ENCODE data around the gene AK5. TPM values are rescaled to one million over a fixed set of nuclear protein-coding genes. Genes with fewer than 3 reads are reported as not detected.

Gene AK5
- total and polyA plus RNA-seq, 2 donors = 0.71 to 2.0 TPM

DNA sequence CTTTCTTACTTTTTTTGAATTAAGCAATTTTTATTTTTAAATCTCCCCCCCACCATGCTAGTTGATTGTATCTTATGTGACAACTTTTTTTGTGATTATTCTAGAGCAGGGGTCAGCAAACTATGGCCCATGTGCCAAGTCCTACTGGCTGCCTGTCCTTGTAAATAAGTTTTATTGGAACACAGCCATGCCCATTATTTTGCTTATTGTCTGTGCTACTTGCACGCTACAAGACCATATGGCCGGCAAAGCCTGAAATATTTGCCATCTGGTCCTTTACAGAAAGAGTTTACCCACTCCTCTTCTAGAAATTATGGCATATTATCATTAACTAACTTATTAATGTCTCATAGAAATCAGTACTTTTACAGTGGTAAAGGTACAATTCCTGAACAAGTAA is 51.7 kb downstream of the AK5 start:
- Histone ChIP-seq H3K4me3 (ENCODE audit: low read length in 2 of 2) (no peak overlapping the region), H3K4me1 (ENCODE audit: control insufficient read depth in 2 of 2, insufficient read depth in 2 of 2, low read length in 2 of 2) (no peaks in the 10 kb centered on the region), H3K9me3 (ENCODE audit: control insufficient read depth in 2 of 2, insufficient read depth in 1 of 2, low read length in 1 of 2) (no peaks in the 10 kb centered on the region), H3K27me3 (ENCODE audit: control insufficient read depth in 2 of 2, insufficient read depth in 1 of 2, low read length in 1 of 2) (no peaks in the 10 kb centered on the region), H3K36me3 (ENCODE audit: control insufficient read depth in 2 of 2, insufficient read depth in 2 of 2, low read length in 1 of 2) (no peaks in the 10 kb centered on the region), H3K27ac (ENCODE audit: low read depth in 1 of 2, low read length in 1 of 2) (no peak overlapping the region)
- 98% methylated on average over 2 of the region's 2 CpGs for WGBS
- no peak for DNase-seq (ENCODE audit: low read depth in 6 of 9, low spot score in 9 of 9)

DNA sequence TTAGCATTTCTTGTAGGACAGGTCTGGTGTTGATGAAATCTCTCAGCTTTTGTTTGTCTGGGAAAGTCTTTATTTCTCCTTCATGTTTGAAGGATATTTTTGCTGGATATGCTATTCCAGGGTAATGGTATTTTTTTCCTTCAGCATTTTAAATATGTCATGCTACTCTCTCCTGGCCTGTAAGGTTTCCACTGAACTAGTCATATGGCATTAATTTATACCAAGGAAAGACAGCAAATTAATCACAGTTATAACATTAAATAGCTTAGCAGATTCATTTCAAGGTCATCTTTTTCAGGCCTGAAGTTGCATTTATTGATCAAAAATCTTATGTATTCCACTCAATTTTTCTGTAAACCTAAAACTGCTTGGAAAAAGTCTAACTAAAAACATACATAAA is 54.9 kb downstream of the AK5 start:
- H3K27me3 ChIP-seq (ENCODE audit: control insufficient read depth in 2 of 2, insufficient read depth in 1 of 2, low read length in 1 of 2) = no peaks in the 10 kb centered on the region
- no peak overlapping the region for H3K27ac ChIP-seq (ENCODE audit: low read depth in 1 of 2, low read length in 1 of 2)
- H3K4me1 ChIP-seq (ENCODE audit: control insufficient read depth in 2 of 2, insufficient read depth in 2 of 2, low read length in 2 of 2) = no peaks in the 10 kb centered on the region
- no peaks in the 10 kb centered on the region for H3K9me3 ChIP-seq (ENCODE audit: control insufficient read depth in 2 of 2, insufficient read depth in 1 of 2, low read length in 1 of 2)
- no peaks in the 10 kb centered on the region for H3K36me3 ChIP-seq (ENCODE audit: control insufficient read depth in 2 of 2, insufficient read depth in 2 of 2, low read length in 1 of 2)
- DNase-seq (ENCODE audit: low read depth in 6 of 9, low spot score in 9 of 9) = no peak
- H3K4me3 ChIP-seq (ENCODE audit: low read length in 2 of 2) = no peak overlapping the region

DNA sequence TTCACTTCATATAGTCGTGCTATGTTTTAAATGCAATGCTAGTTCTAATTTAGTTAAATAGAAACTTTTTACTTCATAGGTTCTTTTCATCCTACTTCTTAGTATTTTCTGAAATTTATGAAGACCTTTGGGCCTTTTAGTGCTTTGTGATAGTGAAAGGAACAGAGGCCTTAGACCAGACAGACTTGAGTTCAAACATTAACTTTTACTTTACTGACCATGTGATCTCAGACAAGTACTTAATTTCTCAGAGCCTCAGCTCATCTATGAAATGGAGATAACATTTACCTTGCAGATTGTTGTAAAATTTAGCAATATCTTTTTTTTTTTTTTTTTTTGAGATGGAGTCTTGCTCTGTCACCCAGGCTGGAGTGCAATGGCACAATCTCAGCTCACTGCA is 57.5 kb downstream of the AK5 start:
- H3K4me3 ChIP-seq (ENCODE audit: low read length in 2 of 2) = no peak overlapping the region
- H3K9me3 ChIP-seq (ENCODE audit: control insufficient read depth in 2 of 2, insufficient read depth in 1 of 2, low read length in 1 of 2) = no peaks in the 10 kb centered on the region
- 96% methylated on average over 1 of the region's 1 CpG for whole genome bisulfite sequencing
- no peak for DNase-seq (ENCODE audit: low read depth in 6 of 9, low spot score in 9 of 9)
- no peak overlapping the region for H3K27ac ChIP-seq (ENCODE audit: low read depth in 1 of 2, low read length in 1 of 2)
- no peaks in the 10 kb centered on the region for H3K36me3 ChIP-seq (ENCODE audit: control insufficient read depth in 2 of 2, insufficient read depth in 2 of 2, low read length in 1 of 2)
- no peaks in the 10 kb centered on the region for H3K27me3 ChIP-seq (ENCODE audit: control insufficient read depth in 2 of 2, insufficient read depth in 1 of 2, low read length in 1 of 2)
- no peaks in the 10 kb centered on the region for H3K4me1 ChIP-seq (ENCODE audit: control insufficient read depth in 2 of 2, insufficient read depth in 2 of 2, low read length in 2 of 2)

DNA sequence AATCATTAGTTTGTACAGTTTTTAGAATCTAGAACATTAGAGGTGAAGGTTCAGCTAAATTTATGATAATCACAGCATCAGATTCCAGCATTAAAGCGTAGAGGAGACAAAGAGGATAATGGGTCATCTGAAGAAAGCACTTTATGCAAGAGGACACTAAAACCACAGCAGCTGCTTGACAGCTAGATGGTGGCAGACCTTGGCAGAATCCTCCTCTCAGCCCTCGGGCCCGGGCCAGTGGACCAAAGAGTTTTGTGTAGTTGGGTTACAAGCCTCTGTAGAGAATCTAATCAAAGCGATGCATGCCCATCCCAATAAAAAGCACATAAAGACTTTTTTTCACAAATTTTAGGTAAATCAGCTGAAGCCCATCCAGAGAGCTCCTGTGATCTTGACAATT is 59.4 kb downstream of the AK5 start:
- Histone ChIP-seq H3K27ac (ENCODE audit: low read depth in 1 of 2, low read length in 1 of 2) (no peak overlapping the region), H3K4me1 (ENCODE audit: control insufficient read depth in 2 of 2, insufficient read depth in 2 of 2, low read length in 2 of 2) (no peaks in the 10 kb centered on the region), H3K9me3 (ENCODE audit: control insufficient read depth in 2 of 2, insufficient read depth in 1 of 2, low read length in 1 of 2) (no peaks in the 10 kb centered on the region), H3K27me3 (ENCODE audit: control insufficient read depth in 2 of 2, insufficient read depth in 1 of 2, low read length in 1 of 2) (no peaks in the 10 kb centered on the region), H3K36me3 (ENCODE audit: control insufficient read depth in 2 of 2, insufficient read depth in 2 of 2, low read length in 1 of 2) (no peaks in the 10 kb centered on the region), H3K4me3 (ENCODE audit: low read length in 2 of 2) (no peak overlapping the region)
- DNase-seq (ENCODE audit: low read depth in 6 of 9, low spot score in 9 of 9) = no peak
- WGBS = 95% methylated on average over 4 of the region's 4 CpGs

DNA sequence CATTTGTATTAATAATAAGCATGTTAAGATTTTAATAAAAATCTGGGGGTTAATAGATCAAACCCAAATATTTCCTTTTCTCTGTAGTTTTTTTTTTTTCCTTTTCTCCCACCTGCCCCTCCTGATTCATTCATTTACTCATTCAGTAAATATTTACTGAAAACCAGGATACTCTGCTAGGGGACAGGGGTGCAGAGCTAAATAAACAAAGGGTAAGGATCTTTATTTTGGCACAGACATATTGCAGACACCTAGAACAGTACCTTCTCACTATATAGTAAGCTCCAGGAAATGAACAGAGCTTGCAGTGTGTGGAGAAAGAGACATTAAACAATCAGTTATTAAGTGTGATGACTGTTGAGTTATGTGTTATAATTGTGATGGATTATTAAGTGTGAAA is 60.9 kb downstream of the AK5 start:
- H3K27me3 ChIP-seq (ENCODE audit: control insufficient read depth in 2 of 2, insufficient read depth in 1 of 2, low read length in 1 of 2) = no peaks in the 10 kb centered on the region
- H3K4me1 ChIP-seq (ENCODE audit: control insufficient read depth in 2 of 2, insufficient read depth in 2 of 2, low read length in 2 of 2) = no peaks in the 10 kb centered on the region
- no peaks in the 10 kb centered on the region for H3K36me3 ChIP-seq (ENCODE audit: control insufficient read depth in 2 of 2, insufficient read depth in 2 of 2, low read length in 1 of 2)
- no peak overlapping the region for H3K4me3 ChIP-seq (ENCODE audit: low read length in 2 of 2)
- H3K9me3 ChIP-seq (ENCODE audit: control insufficient read depth in 2 of 2, insufficient read depth in 1 of 2, low read length in 1 of 2) = no peaks in the 10 kb centered on the region
- H3K27ac ChIP-seq (ENCODE audit: low read depth in 1 of 2, low read length in 1 of 2) = no peak overlapping the region
- no peak for DNase-seq (ENCODE audit: low read depth in 6 of 9, low spot score in 9 of 9)

DNA sequence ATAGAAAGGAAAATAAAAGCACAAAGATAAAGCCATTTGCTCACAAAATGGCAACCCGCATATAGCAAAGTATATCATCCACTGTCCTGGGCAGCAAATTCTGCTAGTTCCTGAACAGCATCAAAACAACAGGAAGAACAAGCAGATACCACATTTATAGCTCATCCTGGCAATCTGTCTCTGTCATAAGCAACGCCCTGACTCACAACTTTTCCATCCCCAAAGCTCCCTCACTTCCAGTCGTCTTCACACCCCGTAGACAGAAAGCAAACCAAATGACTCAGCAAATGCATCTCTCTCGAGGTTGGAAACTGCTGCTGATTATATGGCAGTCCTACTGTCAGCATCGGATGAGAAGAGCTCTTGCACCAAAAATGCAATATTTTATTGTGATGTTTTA is 65.8 kb downstream of the AK5 start:
- Histone ChIP-seq H3K27ac (ENCODE audit: low read depth in 1 of 2, low read length in 1 of 2) (no peak overlapping the region), H3K4me1 (ENCODE audit: control insufficient read depth in 2 of 2, insufficient read depth in 2 of 2, low read length in 2 of 2) (no peaks in the 10 kb centered on the region), H3K9me3 (ENCODE audit: control insufficient read depth in 2 of 2, insufficient read depth in 1 of 2, low read length in 1 of 2) (no peaks in the 10 kb centered on the region), H3K36me3 (ENCODE audit: control insufficient read depth in 2 of 2, insufficient read depth in 2 of 2, low read length in 1 of 2) (no peaks in the 10 kb centered on the region), H3K4me3 (ENCODE audit: low read length in 2 of 2) (no peak overlapping the region), H3K27me3 (ENCODE audit: control insufficient read depth in 2 of 2, insufficient read depth in 1 of 2, low read length in 1 of 2) (no peaks in the 10 kb centered on the region)
- WGBS = 43% methylated on average over 6 of the region's 6 CpGs
- DNase-seq (ENCODE audit: low read depth in 6 of 9, low spot score in 9 of 9) = no peak

DNA sequence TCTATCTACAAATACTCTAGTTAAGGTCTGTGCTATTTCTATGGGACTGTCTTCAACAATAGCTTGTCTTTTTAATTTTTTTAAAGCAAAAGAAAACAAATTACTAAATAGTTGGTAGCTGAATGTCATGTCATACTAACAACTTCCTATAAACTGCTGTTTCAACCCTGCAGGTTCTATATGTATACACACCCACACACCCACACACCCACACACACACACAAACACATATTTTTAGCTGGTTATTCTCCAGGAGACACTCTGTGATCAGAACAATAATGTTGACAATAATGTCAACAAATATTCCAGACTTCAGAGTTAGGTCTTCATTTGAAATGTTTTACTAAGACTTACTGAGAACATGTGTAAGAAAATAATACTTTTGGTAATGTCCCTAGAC is 66.7 kb downstream of the AK5 start:
- H3K27ac ChIP-seq (ENCODE audit: low read depth in 1 of 2, low read length in 1 of 2) = no peak overlapping the region
- H3K4me3 ChIP-seq (ENCODE audit: low read length in 2 of 2) = no peak overlapping the region
- H3K36me3 ChIP-seq (ENCODE audit: control insufficient read depth in 2 of 2, insufficient read depth in 2 of 2, low read length in 1 of 2) = no peaks in the 10 kb centered on the region
- H3K27me3 ChIP-seq (ENCODE audit: control insufficient read depth in 2 of 2, insufficient read depth in 1 of 2, low read length in 1 of 2) = no peaks in the 10 kb centered on the region
- no peak for DNase-seq (ENCODE audit: low read depth in 6 of 9, low spot score in 9 of 9)
- H3K9me3 ChIP-seq (ENCODE audit: control insufficient read depth in 2 of 2, insufficient read depth in 1 of 2, low read length in 1 of 2) = no peaks in the 10 kb centered on the region
- H3K4me1 ChIP-seq (ENCODE audit: control insufficient read depth in 2 of 2, insufficient read depth in 2 of 2, low read length in 2 of 2) = no peaks in the 10 kb centered on the region

DNA sequence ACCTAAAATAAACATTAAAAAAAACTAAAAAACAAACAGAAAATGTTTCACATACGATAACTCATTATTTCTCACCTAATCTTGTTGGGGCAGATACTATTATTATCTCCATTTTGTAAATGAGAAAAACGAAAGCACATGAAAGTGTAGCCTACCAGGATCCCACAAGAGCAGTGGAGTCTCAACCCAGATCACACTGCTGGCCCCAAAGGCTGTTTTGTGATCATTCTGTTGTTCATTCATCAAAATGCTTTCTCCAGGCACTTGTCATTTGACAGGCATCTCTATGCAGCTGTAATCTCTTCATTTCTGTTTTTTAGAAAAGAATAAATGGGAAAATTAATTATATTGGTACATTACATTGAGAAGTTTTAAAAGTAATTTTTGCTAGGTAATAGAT is 67.5 kb downstream of the AK5 start:
- no peaks in the 10 kb centered on the region for H3K27me3 ChIP-seq (ENCODE audit: control insufficient read depth in 2 of 2, insufficient read depth in 1 of 2, low read length in 1 of 2)
- H3K4me3 ChIP-seq (ENCODE audit: low read length in 2 of 2) = no peak overlapping the region
- no peaks in the 10 kb centered on the region for H3K36me3 ChIP-seq (ENCODE audit: control insufficient read depth in 2 of 2, insufficient read depth in 2 of 2, low read length in 1 of 2)
- 95% methylated on average over 2 of the region's 2 CpGs for WGBS
- no peak overlapping the region for H3K27ac ChIP-seq (ENCODE audit: low read depth in 1 of 2, low read length in 1 of 2)
- H3K4me1 ChIP-seq (ENCODE audit: control insufficient read depth in 2 of 2, insufficient read depth in 2 of 2, low read length in 2 of 2) = no peaks in the 10 kb centered on the region
- no peaks in the 10 kb centered on the region for H3K9me3 ChIP-seq (ENCODE audit: control insufficient read depth in 2 of 2, insufficient read depth in 1 of 2, low read length in 1 of 2)
- DNase-seq (ENCODE audit: low read depth in 6 of 9, low spot score in 9 of 9) = no peak

DNA sequence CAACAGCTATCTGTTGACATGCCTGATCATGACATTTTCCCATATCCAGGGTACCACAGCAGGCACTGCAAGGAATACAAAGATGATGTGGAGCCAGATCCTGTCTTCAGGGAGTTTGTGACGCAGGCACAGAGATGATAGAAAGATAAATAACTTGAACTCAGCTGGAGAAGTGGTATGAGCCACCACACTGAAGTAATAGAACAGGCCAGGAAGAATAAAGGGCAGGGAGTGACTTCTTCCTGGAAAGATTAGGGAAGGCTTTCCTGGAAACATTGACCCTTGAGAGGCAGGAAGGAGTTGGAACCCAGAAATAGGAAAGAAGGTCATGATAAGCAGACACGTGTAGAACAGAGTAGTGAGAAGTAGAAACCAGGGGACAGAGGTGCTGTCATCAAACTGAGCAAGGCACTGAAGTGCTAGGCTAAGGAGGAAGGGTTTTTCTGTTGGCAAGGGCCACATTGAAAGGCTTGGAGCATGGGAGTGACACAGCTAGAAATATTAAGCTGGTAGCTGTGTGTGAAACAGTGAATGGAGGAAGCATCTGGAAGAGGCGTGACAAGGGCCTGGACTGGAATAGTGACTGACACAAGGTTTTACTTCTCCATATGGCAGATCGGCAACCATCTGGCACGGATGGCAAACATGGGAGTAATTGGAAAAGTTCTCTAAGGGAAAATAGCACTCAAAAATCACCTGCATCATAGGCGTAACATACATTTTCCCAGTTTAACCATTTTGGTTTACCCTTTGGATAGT is 68.4 kb downstream of the AK5 start:
- no peak overlapping the region for H3K27ac ChIP-seq (ENCODE audit: low read depth in 1 of 2, low read length in 1 of 2)
- H3K9me3 ChIP-seq (ENCODE audit: control insufficient read depth in 2 of 2, insufficient read depth in 1 of 2, low read length in 1 of 2) = no peaks in the 10 kb centered on the region
- no peaks in the 10 kb centered on the region for H3K4me1 ChIP-seq (ENCODE audit: control insufficient read depth in 2 of 2, insufficient read depth in 2 of 2, low read length in 2 of 2)
- H3K36me3 ChIP-seq (ENCODE audit: control insufficient read depth in 2 of 2, insufficient read depth in 2 of 2, low read length in 1 of 2) = no peaks in the 10 kb centered on the region
- H3K27me3 ChIP-seq (ENCODE audit: control insufficient read depth in 2 of 2, insufficient read depth in 1 of 2, low read length in 1 of 2) = no peaks in the 10 kb centered on the region
- 95% methylated on average over 6 of the region's 6 CpGs for WGBS
- no peak overlapping the region for H3K4me3 ChIP-seq (ENCODE audit: low read length in 2 of 2)
- no peak for DNase-seq (ENCODE audit: low read depth in 6 of 9, low spot score in 9 of 9)

DNA sequence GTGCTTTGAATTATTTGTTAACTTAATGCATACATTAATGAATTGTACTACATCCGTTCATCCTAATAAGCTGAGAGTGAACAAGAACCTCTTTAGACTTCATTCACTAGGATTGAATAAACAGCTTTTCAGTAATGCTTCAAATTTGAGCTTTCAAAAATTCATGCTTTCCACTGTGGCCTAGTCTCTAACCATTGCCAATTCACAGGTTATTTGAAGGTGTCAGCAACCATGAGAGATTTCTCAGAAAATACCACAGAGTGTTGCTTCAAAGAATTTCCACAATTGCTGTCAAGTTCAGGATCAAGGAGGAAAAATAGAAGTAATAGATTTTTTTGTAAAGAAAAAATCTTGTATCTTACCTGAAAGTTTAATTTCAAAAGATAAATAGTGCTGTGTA is 72.7 kb downstream of the AK5 start:
- no peak overlapping the region for H3K27ac ChIP-seq (ENCODE audit: low read depth in 1 of 2, low read length in 1 of 2)
- no peaks in the 10 kb centered on the region for H3K9me3 ChIP-seq (ENCODE audit: control insufficient read depth in 2 of 2, insufficient read depth in 1 of 2, low read length in 1 of 2)
- H3K36me3 ChIP-seq (ENCODE audit: control insufficient read depth in 2 of 2, insufficient read depth in 2 of 2, low read length in 1 of 2) = no peaks in the 10 kb centered on the region
- H3K27me3 ChIP-seq (ENCODE audit: control insufficient read depth in 2 of 2, insufficient read depth in 1 of 2, low read length in 1 of 2) = no peaks in the 10 kb centered on the region
- H3K4me1 ChIP-seq (ENCODE audit: control insufficient read depth in 2 of 2, insufficient read depth in 2 of 2, low read length in 2 of 2) = no peaks in the 10 kb centered on the region
- no peak for DNase-seq (ENCODE audit: low read depth in 6 of 9, low spot score in 9 of 9)
- H3K4me3 ChIP-seq (ENCODE audit: low read length in 2 of 2) = no peak overlapping the region
- WGBS = 91% methylated on average over 1 of the region's 1 CpG
